ENCODE data around the gene LRRC75B. TPM values are rescaled to one million over a fixed set of nuclear protein-coding genes. Genes with fewer than 3 reads are reported as not detected.
"Not testable (repeated sequence)": the region's sequence is repeated elsewhere in the genome, so short reads cannot be mapped to it uniquely, and the experiment has no call there.

The LRRC75B gene
- total and polyA plus RNA-seq, 2 donors: 9.6 to 22.7 TPM

DNA sequence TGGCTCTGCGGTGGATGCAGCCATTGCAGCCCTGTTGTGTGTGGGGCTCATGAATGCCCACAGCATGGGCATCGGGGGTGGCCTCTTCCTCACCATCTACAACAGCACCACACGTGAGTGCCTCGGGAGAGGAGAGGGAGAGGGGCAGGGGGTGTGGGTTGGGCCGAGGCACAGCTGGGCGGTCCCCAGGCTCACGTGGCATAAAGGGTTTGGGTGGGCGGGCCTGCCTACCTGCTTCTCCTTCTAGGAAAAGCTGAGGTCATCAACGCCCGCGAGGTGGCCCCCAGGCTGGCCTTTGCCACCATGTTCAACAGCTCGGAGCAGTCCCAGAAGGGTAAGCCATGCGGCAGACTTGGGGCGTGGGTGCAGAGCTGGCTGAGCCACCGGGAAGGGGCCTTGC is 21.9 kb upstream of the LRRC75B start:
- not testable (repeated sequence) for H3K36me3 ChIP-seq (ENCODE audit: insufficient read depth); H3K4me3 ChIP-seq (ENCODE audit: low read depth, low read length); H3K4me1 ChIP-seq (ENCODE audit: insufficient read depth); H3K27ac ChIP-seq (ENCODE audit: low read depth); DNase-seq (ENCODE audit: extremely low spot score)
- 78% methylated on average over 15 of the region's 15 CpGs for WGBS

DNA sequence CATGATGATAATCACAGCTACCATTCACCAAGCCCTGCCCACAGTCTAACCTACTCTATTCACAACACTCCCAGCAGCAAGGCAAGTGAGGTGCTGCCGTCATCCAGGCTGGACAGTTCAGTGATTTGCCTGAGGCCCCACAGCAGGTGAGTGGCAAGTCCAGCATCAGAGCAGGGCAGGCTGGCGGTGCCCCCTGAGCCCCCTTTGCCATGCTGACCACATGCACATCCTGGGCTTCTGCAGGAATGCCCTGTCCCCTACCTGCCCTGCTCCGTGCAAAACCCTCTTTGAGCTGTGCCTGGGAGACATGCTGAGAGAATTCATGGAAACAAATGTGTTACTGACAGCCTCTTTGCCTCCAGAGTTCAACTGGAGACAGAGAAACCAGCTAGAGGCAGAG is 17.0 kb upstream of the LRRC75B start:
- WGBS: 97% methylated on average over 2 of the region's 3 CpGs
- not testable (repeated sequence) for H3K36me3 ChIP-seq (ENCODE audit: insufficient read depth); H3K4me3 ChIP-seq (ENCODE audit: low read depth, low read length); H3K27ac ChIP-seq (ENCODE audit: low read depth); H3K4me1 ChIP-seq (ENCODE audit: insufficient read depth); DNase-seq (ENCODE audit: extremely low spot score)

DNA sequence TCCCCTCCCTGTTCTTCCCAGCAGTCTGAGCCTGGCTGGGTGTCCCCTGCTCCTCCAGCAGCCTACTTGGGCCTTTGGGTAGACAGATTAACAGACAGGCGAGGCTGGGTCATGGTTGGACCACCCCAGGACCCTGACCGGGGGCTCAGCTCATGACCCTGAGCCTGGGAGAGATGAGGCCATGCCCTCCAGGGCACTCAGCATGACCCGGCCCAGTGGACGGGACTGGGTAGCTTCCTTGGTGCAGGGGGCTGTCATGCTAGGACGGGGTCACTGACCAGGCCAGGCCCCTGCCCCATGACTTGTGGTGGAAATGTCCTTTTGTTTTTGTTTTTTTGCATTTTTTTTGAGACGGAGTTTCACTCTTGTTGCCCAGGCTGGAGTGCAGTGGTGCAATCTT is 15.5 kb upstream of the LRRC75B start:
- H3K27ac ChIP-seq (ENCODE audit: low read depth); DNase-seq (ENCODE audit: extremely low spot score); H3K4me3 ChIP-seq (ENCODE audit: low read depth, low read length); H3K4me1 ChIP-seq (ENCODE audit: insufficient read depth); H3K36me3 ChIP-seq (ENCODE audit: insufficient read depth): not testable (repeated sequence)
- 85% methylated on average over 6 of the region's 6 CpGs for WGBS

DNA sequence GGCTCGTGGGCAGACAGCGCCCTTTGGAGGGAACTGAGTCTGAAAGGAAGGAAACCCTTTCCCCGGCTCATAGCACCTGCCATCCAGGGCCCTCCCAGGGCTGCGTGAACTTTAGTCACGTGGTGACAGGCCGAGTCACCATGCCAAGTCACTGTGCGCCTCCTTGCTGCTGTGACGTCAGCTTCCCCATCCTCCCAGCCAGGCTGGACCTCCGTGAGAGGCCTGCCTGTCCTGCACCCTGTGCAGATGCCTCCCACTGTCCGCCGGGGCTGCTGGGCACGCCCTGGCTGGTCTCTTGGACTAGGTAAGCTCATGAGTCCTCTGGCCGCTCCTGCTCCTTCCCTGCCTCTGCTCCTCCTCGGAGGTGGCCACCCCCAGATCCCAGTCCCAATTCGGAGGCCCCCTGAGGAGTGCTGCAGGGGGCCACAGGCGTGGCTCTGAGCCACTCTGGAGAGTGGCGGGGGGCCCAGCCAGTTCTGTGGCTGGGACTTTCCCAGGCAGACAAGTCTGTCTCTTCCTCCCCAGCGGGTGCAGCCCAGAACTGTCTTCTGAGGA is 14.6 kb upstream of the LRRC75B start:
- not testable (repeated sequence) for H3K27ac ChIP-seq (ENCODE audit: low read depth); DNase-seq (ENCODE audit: extremely low spot score); H3K4me3 ChIP-seq (ENCODE audit: low read depth, low read length); H3K4me1 ChIP-seq (ENCODE audit: insufficient read depth); H3K36me3 ChIP-seq (ENCODE audit: insufficient read depth)
- 74% methylated on average over 18 of the region's 18 CpGs for WGBS

DNA sequence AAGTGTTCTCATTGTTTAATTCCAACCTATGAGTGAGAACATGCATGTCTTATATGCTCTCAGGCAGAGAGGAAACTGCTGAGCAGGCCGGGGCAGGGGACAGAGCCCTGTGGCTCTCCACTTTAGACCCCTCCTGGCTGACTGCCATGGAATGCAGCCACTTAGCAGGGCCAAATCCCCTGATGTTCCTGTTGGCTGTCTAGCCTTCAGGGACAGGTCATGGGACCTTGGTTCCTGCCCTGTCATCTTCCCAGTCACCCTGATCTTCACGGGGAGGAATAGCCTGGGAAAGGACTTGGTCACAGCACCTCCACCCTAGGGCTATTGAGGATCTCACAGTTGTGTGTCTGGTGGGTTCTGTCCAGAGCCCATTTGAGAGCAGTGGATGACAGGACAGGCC is 13.5 kb upstream of the LRRC75B start:
- not testable (repeated sequence) for H3K4me1 ChIP-seq (ENCODE audit: insufficient read depth); H3K27ac ChIP-seq (ENCODE audit: low read depth); DNase-seq (ENCODE audit: extremely low spot score); H3K4me3 ChIP-seq (ENCODE audit: low read depth, low read length); H3K36me3 ChIP-seq (ENCODE audit: insufficient read depth)
- 70% methylated on average over 2 of the region's 2 CpGs for WGBS

DNA sequence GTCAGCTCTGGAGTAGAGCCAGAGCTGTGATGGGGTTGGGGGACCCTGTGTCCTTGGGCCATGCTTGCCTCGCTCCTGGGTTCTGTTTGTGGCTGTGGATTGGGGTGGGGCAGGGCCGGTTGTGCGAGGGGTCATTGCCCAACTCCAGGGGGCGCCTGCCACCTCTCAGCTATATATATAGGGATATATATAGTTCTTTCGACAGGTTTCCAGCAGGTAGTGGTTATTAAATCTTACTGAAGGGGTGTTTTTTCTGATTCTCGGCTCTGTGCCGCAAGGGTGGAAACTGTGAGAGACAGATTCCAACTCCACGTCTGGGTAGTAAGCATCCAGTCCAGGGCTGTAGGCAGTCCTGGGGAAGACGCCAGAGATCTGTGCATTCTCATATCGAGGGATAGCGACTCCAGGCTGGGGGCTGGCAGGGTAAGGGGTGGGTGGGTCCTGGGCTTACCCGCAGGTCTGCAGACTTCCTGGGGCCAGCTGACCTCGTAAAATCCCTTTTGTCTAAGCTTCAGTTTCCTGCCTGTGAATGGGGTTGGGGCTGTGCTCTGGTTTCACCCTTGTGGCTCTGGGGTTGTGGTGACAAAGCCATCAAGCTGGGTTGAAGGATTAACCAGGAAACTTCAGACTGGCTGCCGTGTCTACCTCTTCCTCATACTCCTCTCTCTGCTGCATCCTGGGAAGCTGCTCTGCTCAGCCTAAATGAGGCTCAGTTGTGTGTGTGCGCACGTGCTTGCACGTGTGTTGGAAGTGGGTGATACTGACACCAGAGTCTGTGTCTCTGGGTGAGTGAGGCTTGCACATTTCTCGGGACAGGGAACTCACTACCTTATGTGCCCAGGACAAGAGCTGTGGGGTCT is 11.1 kb upstream of the LRRC75B start:
- not testable (repeated sequence) for DNase-seq (ENCODE audit: extremely low spot score); H3K4me3 ChIP-seq (ENCODE audit: low read depth, low read length); H3K27ac ChIP-seq (ENCODE audit: low read depth); H3K36me3 ChIP-seq (ENCODE audit: insufficient read depth); H3K4me1 ChIP-seq (ENCODE audit: insufficient read depth)
- WGBS: 14% methylated on average over 18 of the region's 18 CpGs

DNA sequence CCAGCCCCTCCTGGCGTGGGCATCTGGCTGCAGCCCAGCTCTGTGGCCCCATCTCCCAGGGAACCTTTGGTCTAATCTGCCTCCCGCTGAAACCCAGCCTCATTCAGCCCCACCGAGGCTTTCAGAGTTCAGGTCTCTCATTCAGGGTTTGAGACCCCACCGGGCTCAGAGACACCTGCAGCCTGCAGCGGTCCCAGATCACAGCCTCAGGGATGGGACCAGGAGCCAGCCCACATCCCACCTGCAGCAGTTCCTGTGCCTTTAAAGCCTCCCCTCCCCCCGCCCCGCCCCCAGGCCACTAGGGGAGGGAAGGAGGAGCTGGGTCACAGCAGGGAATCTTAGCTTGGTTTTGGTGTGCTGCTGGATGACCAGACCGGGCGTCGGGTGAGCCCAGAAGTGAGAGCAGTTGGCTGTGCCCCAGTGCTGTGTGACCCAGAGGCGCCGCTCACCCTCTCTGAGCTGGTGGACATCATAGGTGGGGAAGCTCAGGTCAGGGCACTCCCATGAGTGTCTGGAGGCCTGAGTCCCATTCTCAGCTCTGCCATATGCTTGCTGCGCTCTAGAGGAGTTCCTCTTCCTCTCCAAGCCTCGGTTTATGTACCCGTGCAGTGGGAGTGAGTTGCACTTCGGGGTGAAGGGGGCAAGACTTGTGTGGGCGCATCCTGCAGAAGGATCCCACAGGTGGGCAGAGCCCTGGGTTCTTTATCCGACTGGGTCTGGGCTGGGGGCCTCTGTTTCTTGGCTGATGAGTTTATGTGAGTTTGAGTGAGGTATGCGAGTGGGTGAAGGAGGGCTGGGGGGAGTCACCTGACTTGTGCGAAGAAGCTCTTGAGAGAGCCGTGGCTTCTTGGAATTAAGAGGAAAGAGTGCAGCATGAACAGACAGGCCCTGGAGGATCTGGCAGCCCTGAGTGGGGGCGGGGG is 10.2 kb upstream of the LRRC75B start, which contains the start of gene GGT1:
GGT1 (plus strand) TSS at position 347 of the 923 bp plus-strand sequence. CDS start 7,889 bp downstream, outside the sequence.
- WGBS: 46% methylated on average over 22 of the region's 22 CpGs
- not testable (repeated sequence) for H3K4me1 ChIP-seq (ENCODE audit: insufficient read depth); H3K27ac ChIP-seq (ENCODE audit: low read depth); H3K36me3 ChIP-seq (ENCODE audit: insufficient read depth); H3K4me3 ChIP-seq (ENCODE audit: low read depth, low read length); DNase-seq (ENCODE audit: extremely low spot score)

DNA sequence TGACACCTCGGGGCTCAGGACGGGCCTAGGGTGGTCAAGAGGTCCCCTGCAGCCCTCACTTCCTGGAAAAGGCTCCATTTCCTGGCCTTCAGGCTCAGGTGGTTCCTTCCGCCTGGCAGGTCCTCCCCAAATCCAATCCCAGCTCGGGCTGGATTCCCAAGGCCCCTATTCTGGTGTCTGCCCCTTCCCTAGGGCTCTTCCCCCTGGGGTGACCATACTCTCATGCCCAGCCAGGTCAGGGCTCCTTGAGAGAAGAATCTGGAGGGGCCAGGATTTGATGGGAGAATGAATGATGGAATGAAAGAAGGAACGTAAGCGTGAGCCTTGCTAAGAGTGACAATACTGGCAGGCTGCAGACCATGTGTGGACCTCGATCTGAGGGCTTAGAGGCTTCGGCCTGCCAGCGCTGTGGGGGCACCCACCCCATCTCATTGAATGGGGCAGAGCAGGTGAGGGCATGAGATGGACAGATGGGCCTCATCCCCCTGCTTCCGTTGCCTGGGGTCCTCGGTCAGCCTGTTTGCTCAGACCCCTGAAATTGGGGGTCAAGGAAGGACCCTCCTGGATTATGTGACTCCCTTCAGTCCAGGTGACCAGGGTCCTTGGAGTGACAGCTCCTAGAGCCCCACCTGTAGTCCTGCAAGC is 9.4 kb upstream of the LRRC75B start:
- 92% methylated on average over 11 of the region's 11 CpGs for WGBS
- not testable (repeated sequence) for H3K4me1 ChIP-seq (ENCODE audit: insufficient read depth); DNase-seq (ENCODE audit: extremely low spot score); H3K27ac ChIP-seq (ENCODE audit: low read depth); H3K4me3 ChIP-seq (ENCODE audit: low read depth, low read length); H3K36me3 ChIP-seq (ENCODE audit: insufficient read depth)

DNA sequence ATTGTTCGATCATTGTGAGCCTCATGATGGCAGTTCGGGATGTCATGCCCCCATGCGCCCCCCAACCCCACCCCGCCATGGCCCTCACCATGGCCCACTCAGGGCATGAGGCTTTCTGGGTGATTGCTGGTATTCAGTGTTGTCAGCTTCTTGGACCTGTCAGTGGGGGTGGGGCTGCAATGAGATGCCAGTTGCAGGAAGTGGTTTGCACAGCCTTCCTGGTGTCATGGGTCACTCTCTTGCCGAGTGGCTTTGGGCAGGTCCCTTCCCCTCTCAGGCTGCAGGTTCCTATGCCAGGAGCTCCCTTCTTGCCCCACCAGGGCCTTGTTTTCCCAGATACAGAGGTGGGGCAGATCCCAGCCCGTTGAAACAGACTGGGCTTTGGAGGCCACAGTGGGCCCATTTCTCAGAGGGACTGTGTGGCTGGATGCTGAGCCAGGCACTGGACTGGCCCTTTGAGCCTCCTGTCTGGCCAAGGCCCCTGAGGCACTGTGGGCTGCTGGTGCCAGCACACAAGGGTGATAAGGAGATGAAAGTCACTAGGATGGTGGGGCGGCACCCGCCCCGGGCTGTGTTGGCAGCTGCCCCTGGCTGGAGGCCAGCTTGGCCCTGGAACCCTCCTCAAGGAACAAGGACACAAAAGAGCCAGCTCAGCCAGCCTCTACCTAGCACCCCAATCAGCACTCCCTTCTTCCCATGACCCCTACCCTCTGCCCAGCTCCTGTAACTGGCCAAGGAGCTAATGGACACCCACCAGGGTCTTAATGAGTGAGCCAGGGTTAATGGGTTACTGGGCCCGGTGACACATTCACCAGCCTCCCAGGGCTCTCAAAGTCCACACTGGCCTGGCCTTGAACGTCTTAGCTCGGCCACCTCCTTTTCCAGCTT is 8.6 kb upstream of the LRRC75B start:
- WGBS: 75% methylated on average over 12 of the region's 12 CpGs
- no peak for DNase-seq (ENCODE audit: extremely low spot score)
- no peaks in the 10 kb centered on the region for H3K4me1 ChIP-seq (ENCODE audit: insufficient read depth)
- H3K27ac ChIP-seq (ENCODE audit: low read depth): no peak overlapping the region
- no peaks in the 10 kb centered on the region for H3K36me3 ChIP-seq (ENCODE audit: insufficient read depth)
- H3K4me3 ChIP-seq (ENCODE audit: low read depth, low read length): no peak overlapping the region

DNA sequence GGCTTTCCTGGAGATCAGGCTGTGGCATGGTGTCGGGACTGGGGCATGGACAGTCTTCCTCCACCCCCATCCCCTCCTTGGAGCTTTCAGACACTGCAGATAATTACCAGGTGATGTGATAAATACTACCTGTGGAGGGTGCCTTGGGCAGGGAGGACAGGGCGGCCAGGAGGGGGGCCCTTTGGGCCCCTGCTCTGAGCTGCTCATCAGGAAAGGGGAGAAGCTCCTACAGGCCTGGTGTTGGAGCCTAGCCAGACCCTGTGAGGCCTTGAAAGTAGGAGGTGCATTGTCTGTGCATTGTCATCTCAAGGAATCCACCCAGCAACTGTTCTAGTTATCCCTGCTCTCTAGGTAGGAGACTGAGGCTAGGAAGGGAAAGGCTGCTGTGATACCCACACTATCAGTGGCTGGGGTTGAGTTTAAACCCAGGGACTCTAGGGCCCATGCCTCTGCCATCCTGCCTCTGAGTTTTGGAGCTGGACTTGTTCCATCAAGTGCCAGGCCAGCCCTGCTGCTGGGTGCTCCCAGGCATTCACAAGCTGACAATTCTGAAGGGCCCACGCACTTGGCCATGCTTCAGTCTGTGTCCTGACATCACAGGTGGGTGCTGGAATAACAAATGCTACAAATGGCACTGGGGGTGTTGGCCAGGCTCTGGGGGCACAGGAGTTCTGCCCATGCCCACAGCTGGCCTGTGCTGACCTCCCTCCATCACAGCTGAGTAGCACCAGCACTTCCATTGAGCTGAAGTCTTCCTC is 7.3 kb upstream of the LRRC75B start:
- not testable (repeated sequence) for DNase-seq (ENCODE audit: extremely low spot score); H3K36me3 ChIP-seq (ENCODE audit: insufficient read depth); H3K27ac ChIP-seq (ENCODE audit: low read depth); H3K4me3 ChIP-seq (ENCODE audit: low read depth, low read length); H3K4me1 ChIP-seq (ENCODE audit: insufficient read depth)
- 90% methylated on average over 3 of the region's 3 CpGs for WGBS

DNA sequence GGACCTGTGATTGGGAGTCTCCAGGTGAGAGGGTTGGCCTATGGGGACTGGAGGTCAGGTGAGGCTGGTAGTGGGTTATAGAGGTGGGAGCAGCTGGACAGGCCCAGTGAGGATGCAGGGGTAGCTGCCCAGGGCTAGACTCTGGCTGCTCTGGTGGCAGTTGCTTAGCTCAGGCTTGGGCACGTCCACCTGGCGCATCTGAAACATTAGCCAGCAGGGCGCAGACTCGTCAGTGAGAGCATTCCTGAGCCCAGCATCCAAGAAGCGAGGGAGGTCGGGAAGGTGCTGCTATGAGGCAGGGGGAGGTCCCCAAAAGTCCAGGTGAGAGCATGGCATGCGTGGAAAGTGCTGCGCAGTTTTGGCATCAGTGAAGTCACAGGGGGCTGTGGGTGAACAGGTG is 6.6 kb upstream of the LRRC75B start:
- 85% methylated on average over 8 of the region's 8 CpGs for WGBS
- DNase-seq (ENCODE audit: extremely low spot score): no peak
- Histone ChIP-seq H3K4me3 (ENCODE audit: low read depth, low read length) (no peak overlapping the region), H3K4me1 (ENCODE audit: insufficient read depth) (no peaks in the 10 kb centered on the region), H3K27ac (ENCODE audit: low read depth) (no peak overlapping the region), H3K36me3 (ENCODE audit: insufficient read depth) (no peaks in the 10 kb centered on the region)

DNA sequence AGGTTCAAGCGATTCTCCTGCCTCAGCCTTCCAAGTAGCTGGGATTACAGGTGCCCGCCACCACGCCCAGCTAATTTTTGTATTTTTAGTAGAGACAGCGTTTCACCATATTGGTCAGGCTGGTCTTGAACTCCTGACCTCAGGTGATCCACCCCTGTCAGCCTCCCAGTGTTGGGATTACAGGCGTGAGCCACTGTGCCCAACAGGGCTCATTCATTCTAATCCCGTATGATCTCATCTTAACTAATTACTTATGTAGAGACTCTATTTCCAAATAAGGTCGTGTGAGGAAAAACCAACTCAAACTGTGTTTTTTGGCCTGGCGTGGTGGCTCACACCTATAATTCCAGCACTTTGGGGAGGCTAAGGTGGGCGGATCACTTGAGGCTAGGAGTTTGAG is 4.2 kb upstream of the LRRC75B start:
- DNase-seq (ENCODE audit: extremely low spot score); H3K27ac ChIP-seq (ENCODE audit: low read depth); H3K4me3 ChIP-seq (ENCODE audit: low read depth, low read length); H3K36me3 ChIP-seq (ENCODE audit: insufficient read depth); H3K4me1 ChIP-seq (ENCODE audit: insufficient read depth): not testable (repeated sequence)
- WGBS: 93% methylated on average over 9 of the region's 9 CpGs
